Measurements from ENCODE around the gene SFT2D3.

DNA sequence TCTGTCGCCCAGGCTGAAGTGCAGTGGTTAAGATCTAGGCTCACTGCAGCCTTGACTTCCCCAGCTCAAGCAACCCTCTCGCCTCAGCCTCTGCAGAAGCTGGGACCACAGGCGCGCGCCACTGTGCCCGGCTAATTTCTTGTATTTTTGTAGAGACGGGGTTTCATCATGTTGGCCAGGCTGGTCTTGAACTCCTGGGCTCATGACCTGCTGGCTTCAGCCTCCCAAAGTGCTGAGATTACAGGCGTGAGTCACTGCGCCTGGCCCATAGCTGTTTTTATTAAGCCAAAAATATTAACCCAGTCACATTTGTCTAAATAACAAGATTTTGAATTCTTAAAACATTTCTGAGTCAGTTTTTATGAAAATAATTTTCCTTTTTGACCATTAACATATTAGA lies 6.3 kb upstream of the SFT2D3 start:
- TF ChIP-seq POLR2AphosphoS5 (IDR thresholded peaks at IDR 0.05; ENCODE audit: borderline replicate concordance, low read depth, low read length) = no peak
- TF ChIP-seq EZH2 (IDR thresholded peaks at IDR 0.05) = no peak
- no peak for TF ChIP-seq FOXP2 (optimal IDR thresholded peaks at IDR 0.05; ENCODE audit: control extremely low read depth, extremely low read length, insufficient read depth)
